NCI-H1930 (cell line): ENCODE measurements around the gene TTC19.
"Not testable (repeated sequence)": the region's sequence is repeated elsewhere in the genome, so short reads cannot be mapped to it uniquely, and the experiment has no call there.

Experiments
- DNase-seq, 2 experiments: peaks; one replicate each; lab custom pipeline; 2025; lab: John Stamatoyannopoulos, UW

TTC19 gene

DNA sequence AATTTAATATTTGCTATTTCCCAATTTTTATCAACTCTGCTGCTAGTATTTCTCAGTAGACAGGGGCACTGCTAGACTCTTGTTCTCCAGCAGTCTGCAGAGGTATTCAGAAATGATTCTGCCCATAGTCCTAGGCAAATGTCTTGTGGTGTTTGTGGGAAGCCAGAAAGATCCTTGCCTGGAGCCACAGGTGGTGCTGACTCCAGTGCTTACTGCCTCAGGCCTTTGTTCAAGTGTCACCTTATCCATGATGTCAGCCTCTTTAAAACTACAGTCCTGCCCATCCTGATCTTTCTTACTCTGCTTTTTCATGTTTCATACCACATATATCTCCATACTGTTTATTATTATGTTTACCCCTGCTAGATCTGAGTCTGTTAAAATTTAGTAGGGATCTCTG lies 26.6 kb upstream of the TTC19 start:
- no peak for DNase-seq

DNA sequence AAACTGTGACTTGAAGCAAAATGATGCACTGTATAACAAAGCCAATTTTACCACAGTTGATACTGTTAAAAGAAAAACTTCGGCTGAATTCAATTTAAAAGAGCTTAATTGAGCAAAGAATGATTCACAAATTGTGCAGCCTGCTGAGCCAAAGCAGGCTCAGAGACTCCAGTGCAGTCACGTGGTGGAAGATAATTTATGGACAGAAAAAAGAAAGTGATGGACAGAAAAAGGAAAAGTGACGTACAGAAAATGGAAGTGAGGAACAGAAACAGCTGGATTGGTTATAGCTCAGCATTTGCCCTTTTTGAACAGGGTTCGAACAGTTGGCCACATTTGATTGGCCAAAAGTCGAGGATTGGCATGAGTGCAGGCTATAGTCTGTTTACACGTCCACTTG lies 25.8 kb upstream of the TTC19 start:
- no peak for DNase-seq

DNA sequence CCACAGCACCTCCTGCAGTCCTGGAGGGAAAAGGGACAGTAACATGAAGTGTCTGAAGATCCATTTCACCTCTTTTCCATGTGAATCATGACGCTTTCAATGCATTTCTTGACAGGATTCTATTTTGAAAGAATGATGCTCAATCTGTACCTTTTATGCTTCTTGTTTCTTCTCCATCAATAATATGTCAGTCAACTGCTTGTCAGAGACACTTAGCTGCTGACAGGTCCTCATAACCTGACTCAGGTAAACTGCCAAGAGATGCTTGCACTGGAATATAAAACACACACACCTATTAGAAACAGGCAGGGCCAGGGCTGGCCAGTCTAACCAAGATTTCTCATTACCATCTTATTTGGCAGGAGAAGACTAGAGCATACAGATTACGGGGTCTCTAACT lies 21.7 kb upstream of the TTC19 start:
- no peak for DNase-seq

DNA sequence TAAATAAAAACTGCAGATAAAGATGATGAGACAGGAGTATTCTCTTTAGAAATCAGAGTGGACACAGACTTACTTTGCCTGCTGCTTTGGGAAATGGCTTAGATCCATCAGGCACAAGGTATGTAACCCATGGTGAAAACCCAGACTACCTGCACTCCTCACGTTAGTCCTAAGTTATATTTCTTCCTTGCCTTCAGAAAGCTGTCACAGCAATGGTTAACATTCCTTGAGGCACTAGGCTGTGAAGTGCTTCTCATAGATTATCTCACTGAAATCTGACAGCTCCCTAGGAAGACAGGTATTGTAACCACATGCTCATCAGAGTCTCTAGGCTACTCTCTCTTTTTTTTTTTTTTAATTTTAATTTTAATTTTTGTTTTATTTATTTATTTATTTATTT lies 21.0 kb upstream of the TTC19 start:
- DNase-seq = no peak

DNA sequence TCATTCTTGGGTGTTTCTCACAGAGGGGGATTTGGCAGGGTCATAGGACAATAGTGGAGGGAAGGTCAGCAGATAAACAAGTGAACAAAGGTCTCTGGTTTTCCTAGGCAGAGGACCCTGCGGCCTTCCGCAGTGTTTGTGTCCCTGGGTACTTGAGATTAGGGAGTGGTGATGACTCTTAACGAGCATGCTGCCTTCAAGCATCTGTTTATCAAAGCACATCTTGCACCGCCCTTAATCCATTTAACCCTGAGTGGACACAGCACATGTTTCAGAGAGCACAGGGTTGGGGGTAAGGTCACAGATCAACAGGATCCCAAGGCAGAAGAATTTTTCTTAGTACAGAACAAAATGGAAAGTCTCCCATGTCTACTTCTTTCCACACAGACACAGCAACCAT lies 20.6 kb upstream of the TTC19 start:
- DNase-seq = not testable (repeated sequence)

DNA sequence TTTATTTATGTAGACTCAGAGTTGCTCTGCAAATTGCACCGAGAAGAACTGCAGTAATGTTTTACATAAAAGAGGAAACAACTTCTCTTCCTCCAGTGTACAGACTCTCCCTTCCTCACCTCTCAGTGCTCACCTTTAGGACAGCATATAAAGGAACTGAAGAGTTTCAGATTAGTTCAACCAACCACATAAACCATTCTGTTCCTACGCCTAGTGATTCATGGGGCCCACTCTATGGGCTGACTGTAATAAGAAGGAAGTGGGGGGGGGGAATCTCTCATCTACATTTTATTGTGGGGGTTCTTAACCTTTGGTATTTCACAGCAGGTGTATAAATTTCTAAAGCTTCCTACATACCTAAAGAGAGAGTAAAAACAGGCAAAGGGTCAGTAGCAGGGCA lies 18.4 kb upstream of the TTC19 start:
- no peak for DNase-seq

- DNase-seq = no peak
Observed at GRCh38 chr17:15981646-15982580, 17.7 kb upstream of the TTC19 start.

DNA sequence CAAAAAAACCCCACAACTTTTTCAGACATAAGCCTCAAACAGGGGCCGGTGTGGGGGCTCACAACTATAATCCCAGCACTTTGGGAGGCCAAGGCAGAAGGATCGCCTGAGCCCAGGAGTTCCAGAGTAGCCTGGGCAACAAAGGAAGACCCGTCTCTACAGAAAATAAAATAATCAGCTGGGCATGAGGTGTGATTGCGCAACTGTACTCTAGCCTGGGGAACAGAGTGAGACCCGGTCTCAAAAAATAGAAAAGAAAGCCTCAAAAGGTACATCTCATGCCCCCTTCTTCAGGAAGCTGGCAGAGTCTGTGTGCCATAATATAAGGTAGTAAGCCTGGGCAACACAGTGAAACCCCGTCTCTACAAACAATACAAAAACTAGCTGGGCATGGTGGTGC lies 3.3 kb upstream of the TTC19 start:
- no peak for DNase-seq

GRCh38 chr17:15998031-15998562 lies 1.5 kb upstream of the TTC19 start:
- DNase-seq = no peak

GRCh38 chr17:15999974-16000827 lies 577 bp downstream of the TTC19 start:
- no peak for DNase-seq

DNA sequence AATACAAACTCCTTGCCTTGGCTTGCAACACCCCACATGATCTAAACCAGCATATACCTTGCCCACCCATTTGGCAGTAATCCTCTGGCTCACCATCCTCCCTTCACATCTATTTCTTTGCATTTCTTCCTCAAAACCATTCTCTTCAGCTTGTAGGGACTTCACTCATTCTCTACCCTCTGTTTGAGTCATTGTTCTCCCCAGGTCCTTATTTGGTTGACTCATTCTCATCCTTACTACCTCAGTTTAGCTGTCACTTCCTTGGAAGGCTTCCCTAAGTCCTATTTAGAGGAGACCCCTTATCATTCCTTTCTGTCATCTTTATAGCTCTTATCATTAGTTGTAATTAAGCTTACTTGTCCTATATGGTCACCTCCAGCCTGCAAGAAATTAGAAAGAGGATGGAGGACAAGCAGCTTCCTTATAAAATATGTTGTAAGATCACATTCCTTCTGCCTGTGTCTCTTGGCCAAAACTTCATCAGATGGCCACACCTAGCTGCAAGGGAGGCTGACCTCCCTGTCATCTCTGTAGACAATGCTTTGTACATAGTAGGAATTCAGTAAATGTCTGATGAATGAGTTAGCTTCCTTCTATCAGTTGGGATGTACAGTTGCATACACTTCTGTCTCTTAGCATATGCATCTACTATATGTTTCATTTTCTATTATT lies 1.7 kb downstream of the TTC19 start:
- DNase-seq = no peak

GRCh38 chr17:16002708-16003260 lies 3.2 kb downstream of the TTC19 start:
- no peak for DNase-seq

- DNase-seq = no peak
Observed at GRCh38 chr17:16003841-16004240, 4.2 kb downstream of the TTC19 start.

GRCh38 chr17:16005636-16006035 lies 6.0 kb downstream of the TTC19 start:
- no peak for DNase-seq

- DNase-seq = no peak
Observed at GRCh38 chr17:16007439-16007838, 7.8 kb downstream of the TTC19 start.

- DNase-seq = no peak
Observed at GRCh38 chr17:16013943-16014407, 14.4 kb downstream of the TTC19 start.

DNA sequence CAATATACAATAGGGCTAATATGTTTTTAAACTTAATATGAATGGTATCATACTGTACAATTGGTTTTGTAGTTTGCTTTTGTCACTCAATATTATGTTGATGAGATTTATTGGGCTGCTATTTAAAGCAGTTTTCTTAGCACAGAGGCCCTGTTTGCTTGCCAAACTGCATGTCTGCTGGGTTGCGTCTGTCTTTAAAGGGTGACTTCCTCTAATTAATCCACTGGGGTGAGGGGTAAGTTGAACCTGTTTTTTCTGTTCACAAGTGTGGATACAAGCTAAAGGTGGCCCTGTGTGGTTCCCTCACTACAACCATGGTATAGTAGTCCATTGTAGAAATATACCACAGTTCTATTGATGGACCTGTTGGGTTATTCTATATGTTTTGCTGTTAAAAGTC lies 19.7 kb downstream of the TTC19 start:
- DNase-seq = no peak

- DNase-seq = no peak
Observed at GRCh38 chr17:16023881-16024280, 24.3 kb downstream of the TTC19 start.

GRCh38 chr17:16025202-16025601 lies 25.6 kb downstream of the TTC19 start:
- no peak for DNase-seq

GRCh38 chr17:16026895-16027294 lies 27.3 kb downstream of the TTC19 start:
- no peak for DNase-seq

DNA sequence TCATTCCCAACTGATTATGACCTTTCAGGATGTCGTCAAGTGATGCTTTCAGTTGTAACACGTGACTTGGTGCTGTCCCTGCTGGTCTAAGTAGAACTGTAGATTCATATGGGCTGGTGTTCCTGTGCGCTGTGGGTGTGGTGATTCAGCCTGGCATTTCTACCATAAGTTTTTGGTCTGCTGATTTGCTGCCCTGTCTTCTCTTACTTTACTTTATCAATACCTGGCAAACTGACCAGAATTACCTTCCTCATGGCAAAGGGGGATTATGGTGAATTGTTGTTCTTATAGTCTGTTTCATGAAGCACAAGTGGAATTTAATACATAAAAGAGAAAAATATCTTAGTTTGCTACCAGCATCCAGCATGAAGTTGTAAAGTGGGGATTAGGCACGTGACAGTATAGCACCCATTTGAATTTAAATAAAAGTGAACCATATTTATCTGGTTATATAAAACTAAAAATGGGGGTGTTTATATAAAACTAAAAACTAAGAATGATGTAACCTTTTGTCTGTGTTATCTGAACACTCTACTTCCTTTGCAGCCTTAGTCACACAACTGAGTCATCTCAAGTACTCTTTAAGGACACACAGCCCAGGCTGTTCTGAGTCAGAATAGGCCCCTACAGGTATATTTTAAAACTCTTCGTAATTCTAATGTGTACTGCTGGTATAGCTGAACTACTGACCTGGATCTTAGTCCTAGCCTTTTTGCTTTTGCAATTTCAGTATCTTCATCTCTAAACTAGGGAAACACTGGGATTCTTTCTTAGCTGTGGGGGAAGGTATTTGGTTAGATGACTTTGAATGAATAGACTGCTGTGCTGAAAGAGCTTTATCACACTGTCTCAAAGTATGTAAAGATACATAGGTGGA lies 28.3 kb downstream of the TTC19 start:
- DNase-seq = no peak
